Measurements from ENCODE around the gene GDF9. TPM values are rescaled to one million over a fixed set of nuclear protein-coding genes. Genes with fewer than 3 reads are reported as not detected.

Gene GDF9
- total RNA-seq, 2 donors from 2014 or later: 0.26 to 0.33 TPM

DNA sequence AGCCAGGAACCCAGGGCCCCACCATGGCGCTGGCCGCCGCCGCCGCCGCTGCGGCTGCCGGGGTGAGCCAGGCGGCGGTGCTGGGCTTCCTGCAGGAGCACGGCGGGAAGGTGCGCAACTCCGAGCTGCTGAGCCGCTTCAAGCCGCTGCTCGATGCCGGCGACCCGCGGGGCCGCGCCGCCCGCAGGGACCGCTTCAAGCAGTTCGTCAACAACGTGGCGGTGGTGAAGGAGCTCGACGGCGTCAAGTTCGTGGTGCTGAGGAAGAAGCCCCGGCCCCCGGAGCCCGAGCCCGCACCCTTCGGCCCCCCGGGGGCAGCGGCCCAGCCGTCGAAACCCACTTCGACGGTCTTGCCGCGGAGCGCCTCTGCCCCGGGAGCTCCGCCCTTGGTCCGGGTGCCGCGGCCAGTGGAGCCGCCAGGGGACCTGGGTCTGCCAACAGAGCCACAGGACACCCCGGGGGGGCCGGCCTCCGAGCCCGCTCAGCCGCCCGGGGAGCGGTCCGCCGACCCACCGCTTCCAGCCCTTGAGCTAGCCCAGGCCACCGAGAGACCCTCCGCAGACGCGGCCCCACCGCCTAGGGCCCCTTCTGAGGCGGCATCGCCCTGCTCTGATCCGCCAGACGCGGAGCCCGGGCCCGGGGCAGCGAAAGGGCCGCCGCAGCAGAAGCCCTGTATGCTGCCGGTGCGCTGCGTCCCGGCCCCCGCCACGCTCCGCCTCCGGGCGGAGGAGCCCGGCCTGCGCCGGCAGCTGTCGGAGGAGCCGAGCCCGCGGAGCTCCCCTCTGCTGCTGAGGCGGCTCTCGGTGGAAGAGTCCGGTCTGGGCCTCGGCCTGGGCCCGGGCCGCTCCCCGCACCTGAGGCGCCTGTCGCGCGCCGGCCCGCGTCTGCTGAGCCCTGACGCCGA is 52.4 kb downstream of the GDF9 start:
- peak overlapping the region; percentile 35 to 67 (median 45) for H3K27ac ChIP-seq
- peaks cover 26% of the 10 kb centered on the region for H3K4me1 ChIP-seq
- peak; percentile 34 to 56 (median 46) for DNase-seq
- H3K27me3 ChIP-seq: no peaks in the 10 kb centered on the region
- TF ChIP-seq POLR2A (IDR thresholded peaks at IDR 0.05): peak in 1 of 3 donors; percentile 15
- TF ChIP-seq, protein P1, sequence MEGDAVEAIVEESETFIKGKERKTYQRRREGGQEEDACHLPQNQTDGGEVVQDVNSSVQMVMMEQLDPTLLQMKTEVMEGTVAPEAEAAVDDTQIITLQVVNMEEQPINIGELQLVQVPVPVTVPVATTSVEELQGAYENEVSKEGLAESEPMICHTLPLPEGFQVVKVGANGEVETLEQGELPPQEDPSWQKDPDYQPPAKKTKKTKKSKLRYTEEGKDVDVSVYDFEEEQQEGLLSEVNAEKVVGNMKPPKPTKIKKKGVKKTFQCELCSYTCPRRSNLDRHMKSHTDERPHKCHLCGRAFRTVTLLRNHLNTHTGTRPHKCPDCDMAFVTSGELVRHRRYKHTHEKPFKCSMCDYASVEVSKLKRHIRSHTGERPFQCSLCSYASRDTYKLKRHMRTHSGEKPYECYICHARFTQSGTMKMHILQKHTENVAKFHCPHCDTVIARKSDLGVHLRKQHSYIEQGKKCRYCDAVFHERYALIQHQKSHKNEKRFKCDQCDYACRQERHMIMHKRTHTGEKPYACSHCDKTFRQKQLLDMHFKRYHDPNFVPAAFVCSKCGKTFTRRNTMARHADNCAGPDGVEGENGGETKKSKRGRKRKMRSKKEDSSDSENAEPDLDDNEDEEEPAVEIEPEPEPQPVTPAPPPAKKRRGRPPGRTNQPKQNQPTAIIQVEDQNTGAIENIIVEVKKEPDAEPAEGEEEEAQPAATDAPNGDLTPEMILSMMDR (IDR thresholded peaks at IDR 0.05): peak in 3 of 7 experiments; percentile 11 to 18 (median 17)
- no peaks in the 10 kb centered on the region for H3K36me3 ChIP-seq (replicated peaks in 1 of 2; ENCODE audit: insufficient read depth in 1 of 2, low read depth in 2 of 2)
- ATAC-seq: peak; percentile 65
- H3K4me3 ChIP-seq: peak overlapping the region in 1 of 2 donors; percentile 27
- no peaks in the 10 kb centered on the region for H3K9me3 ChIP-seq
- 10 to 76% methylated on average over 20 to 83 of the region's 110 CpGs for WGBS, 2 donors
- intact Hi-C loops (cut with DNase I): no loop called here

DNA sequence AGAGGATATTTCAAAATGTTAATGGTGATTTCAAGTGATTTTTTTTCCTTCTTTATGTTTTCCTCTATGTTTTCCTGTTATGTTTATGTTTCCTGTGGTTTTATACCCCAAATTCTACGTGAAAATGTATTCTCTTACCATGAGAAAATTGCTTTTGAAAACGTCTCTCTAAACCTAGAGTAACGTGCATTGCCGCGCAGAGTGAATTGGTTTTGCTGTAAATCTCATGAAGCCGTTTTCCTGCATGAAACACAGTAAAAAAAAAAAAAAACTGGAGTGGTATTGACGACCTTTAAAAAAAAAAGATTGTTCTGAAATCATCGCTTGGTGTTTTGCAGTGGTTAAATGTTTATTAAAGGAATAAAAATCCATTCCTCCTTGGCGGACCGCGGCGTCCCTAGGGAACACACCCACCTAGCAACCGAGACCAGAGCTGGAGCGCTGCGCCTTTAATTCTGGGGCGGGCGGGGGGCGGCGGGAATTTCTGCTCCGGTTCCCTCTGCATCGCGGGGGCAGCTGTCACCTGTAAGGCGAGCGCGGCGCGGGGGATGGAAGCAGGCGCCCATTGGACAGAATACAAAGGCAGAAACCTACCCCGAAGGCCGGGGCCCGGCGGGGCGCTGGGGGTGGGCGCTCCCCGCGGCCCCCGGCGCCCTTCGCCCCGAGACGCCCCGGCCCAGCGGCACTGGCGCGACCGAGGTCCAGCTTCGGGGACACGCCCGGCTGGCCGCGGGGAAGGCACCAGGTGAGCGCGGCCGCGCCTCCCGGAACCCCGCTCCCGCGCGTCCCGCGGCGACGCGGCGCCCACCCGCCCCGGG is 53.3 kb downstream of the GDF9 start, which contains the start of gene SOWAHA:
Gene SOWAHA (plus strand): TSS at position 522 of the 818 bp plus-strand sequence. CDS start 320 bp downstream, outside the sequence.
- Histone ChIP-seq H3K9me3 (no peaks in the 10 kb centered on the region), H3K4me1 (peaks cover 35% of the 10 kb centered on the region), H3K27ac (peak within 1 kb of the TSS; percentile 35 to 67 (median 45)), H3K4me3 (peak within 1 kb of the TSS in 1 of 2 donors; percentile 29), H3K27me3 (no peaks in the 10 kb centered on the region), H3K36me3 (replicated peaks in 1 of 2; ENCODE audit: insufficient read depth in 1 of 2, low read depth in 2 of 2) (no peaks in the 10 kb centered on the region)
- no peak for TF ChIP-seq POLR2A (IDR thresholded peaks at IDR 0.05)
- WGBS, 2 donors: 2 to 4% methylated on average over 24 to 56 of the region's 68 CpGs
- intact Hi-C loops (cut with DNase I): no loop called here
- DNase-seq: peak; percentile 59 to 78 (median 69)
- peak; percentile 68 for ATAC-seq

- H3K27me3 ChIP-seq: no peaks in the 10 kb centered on the region
- ATAC-seq: no peak
- no peak for DNase-seq
- no peaks in the 10 kb centered on the region for H3K9me3 ChIP-seq
- intact Hi-C loops (cut with DNase I): no loop called here
- 50 to 60% methylated on average over 18 of the region's 18 CpGs for WGBS, 2 donors
- TF ChIP-seq, protein P1 (IDR thresholded peaks at IDR 0.05): no peak
- TF ChIP-seq POLR2A (IDR thresholded peaks at IDR 0.05): no peak
- H3K4me3 ChIP-seq: no peak overlapping the region
- no peaks in the 10 kb centered on the region for H3K36me3 ChIP-seq (replicated peaks in 1 of 2; ENCODE audit: insufficient read depth in 1 of 2, low read depth in 2 of 2)
- H3K27ac ChIP-seq: no peak overlapping the region
- H3K4me1 ChIP-seq: peaks cover 40% of the 10 kb centered on the region
These were observed 54.0 kb downstream of the GDF9 start for GRCh38 chr5:132812123-132812765.

Small RNAs within 50 kb of the gene (small RNA-seq; reads per million reads assigned to genes)
- not detected for gene RNA5SP192

Other genes with a start within 250 kb of the GDF9 start
- gene IL13, start 208.3 kb downstream of the GDF9 start, total RNA-seq: not detected
- not detected for gene IL4, start 192.5 kb downstream of the GDF9 start, total RNA-seq
- gene KIF3A, start 128.9 kb downstream of the GDF9 start, total RNA-seq: 1 to 10 TPM; 5.9 to 8.8 TPM
- 1 to 10 TPM in 1 of 2 donors, under 1 TPM in 1; 0.99 to 1.6 TPM for gene CCNI2, start 119.0 kb downstream of the GDF9 start, total RNA-seq
- gene SEPTIN8, start 89.2 kb downstream of the GDF9 start, total RNA-seq: 10 to 100 TPM; 27.5 to 27.7 TPM
- gene SOWAHA, start 53.2 kb downstream of the GDF9 start, total RNA-seq: 1 to 10 TPM; 7.3 to 9.6 TPM
- gene SHROOM1, start 35.8 kb downstream of the GDF9 start, total RNA-seq: 10 to 100 TPM; 19.5 to 27.4 TPM
- gene UQCRQ, start 173 bp upstream of the GDF9 start, total RNA-seq: 10 to 100 TPM; 55.3 to 84.4 TPM
- 1 to 10 TPM; 3.4 to 9.6 TPM for gene LEAP2, start 7.2 kb upstream of the GDF9 start, total RNA-seq
- 10 to 100 TPM; 31.4 to 32.3 TPM for gene AFF4, start 97.2 kb upstream of the GDF9 start, total RNA-seq
- gene ZCCHC10, start 160.1 kb upstream of the GDF9 start, total RNA-seq: 10 to 100 TPM in 1 of 2 donors, 1 to 10 TPM in 1; 4.9 to 21.4 TPM
- 10 to 100 TPM; 21.8 to 26.2 TPM for gene HSPA4, start 185.5 kb upstream of the GDF9 start, total RNA-seq